ENCODE measurements around the gene RNF113B.

RNF113B gene

GRCh38 chr13:98204546-98204945 lies 27.5 kb upstream of the RNF113B start:
- TF ChIP-seq ZFX (IDR thresholded peaks at IDR 0.05; ENCODE audit: borderline replicate concordance), result no peak
- no peak for TF ChIP-seq CTCF (IDR thresholded peaks at IDR 0.05)
- no peak overlapping the region for H3K27ac ChIP-seq

DNA sequence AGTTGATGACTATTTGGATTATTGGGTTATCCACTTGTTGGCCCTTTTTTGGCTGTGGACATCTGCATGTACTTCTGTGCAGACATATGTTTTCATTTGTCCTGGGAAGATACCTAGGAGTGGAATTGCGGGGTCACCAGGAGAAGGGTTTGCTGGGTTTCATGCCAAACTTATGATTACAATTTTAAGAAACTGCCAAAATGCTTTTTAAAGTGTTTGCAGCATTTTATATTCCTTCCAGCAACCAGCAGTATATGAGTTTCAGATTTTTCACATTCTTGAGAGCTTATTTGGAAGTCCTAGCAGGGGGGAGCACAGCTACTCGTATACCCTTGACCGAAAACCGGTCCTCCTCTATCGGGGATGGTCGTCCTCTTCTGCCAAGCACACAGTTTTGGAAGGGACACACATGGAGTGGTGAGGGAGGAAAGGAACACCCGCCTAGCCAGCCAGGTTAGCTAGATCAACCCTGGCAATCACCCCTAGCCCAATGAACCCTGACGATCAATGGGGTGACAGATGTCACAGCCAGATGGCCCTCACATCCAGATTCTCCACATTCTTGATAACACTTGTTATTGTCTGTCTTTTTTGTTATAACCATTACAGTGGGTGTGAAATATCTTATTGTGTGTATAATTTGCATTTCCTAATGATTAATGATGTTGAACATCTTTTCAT lies 26.7 kb upstream of the RNF113B start:
- TF ChIP-seq CTCF (IDR thresholded peaks at IDR 0.05), result no peak
- no peak for TF ChIP-seq ZFX (IDR thresholded peaks at IDR 0.05; ENCODE audit: borderline replicate concordance)
- no peak overlapping the region for H3K27ac ChIP-seq

DNA sequence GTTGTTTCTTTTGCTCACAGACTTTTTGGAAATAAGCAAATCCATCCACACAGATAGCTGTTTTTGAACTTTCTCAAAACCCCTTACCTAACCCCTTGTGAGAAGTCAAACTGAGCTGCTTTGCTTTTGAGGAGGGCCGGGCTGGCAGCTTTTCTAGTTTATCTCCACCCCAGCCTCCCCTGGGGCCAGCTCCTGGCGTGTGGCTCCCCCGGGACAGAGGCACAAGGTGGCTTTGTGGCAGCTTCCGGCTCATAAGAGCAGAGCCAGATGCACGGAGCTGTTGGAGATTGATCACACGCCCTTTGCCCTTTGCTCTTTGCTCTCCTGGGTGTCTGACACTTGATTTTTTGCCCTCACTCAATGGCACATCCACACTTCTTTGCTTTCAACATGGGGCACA lies 24.9 kb upstream of the RNF113B start:
- no peak overlapping the region for H3K27ac ChIP-seq

DNA sequence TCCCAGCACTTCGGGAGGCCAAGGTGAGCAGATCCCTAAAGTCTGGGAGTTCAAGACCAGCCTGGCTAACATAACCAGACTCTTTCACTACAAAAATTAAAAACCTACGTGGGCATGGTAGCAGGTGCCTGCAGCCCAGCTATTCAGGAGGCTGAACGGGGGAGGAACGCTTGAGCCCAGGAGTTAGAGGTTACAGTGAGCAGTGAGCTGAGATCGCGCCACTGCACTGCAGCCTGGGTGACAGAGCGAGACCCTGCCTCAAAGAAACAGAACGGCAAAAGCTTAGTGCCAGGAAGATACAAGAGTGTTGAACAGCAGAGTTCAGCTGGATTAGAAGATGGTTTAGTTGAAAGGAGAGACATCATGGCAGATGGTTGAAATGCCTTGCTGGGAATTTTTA lies 24.1 kb upstream of the RNF113B start:
- H3K27ac ChIP-seq, result no peak overlapping the region
- TF ChIP-seq ZFX (IDR thresholded peaks at IDR 0.05; ENCODE audit: borderline replicate concordance) (no peak), CTCF (IDR thresholded peaks at IDR 0.05) (no peak)

More for the DNA sequence above, 24.9 kb upstream of the RNF113B start:
- TF ChIP-seq ZFX (IDR thresholded peaks at IDR 0.05; ENCODE audit: borderline replicate concordance) (no peak), CTCF (IDR thresholded peaks at IDR 0.05) (no peak)

- H3K27ac ChIP-seq, result no peak overlapping the region
- TF ChIP-seq CTCF (IDR thresholded peaks at IDR 0.05), result no peak
Observed at GRCh38 chr13:98200211-98200878, 23.3 kb upstream of the RNF113B start.

GRCh38 chr13:98199480-98199879 lies 22.4 kb upstream of the RNF113B start:
- no peak for TF ChIP-seq CTCF (IDR thresholded peaks at IDR 0.05)
- TF ChIP-seq ZFX (IDR thresholded peaks at IDR 0.05; ENCODE audit: borderline replicate concordance), result no peak
- no peak overlapping the region for H3K27ac ChIP-seq

DNA sequence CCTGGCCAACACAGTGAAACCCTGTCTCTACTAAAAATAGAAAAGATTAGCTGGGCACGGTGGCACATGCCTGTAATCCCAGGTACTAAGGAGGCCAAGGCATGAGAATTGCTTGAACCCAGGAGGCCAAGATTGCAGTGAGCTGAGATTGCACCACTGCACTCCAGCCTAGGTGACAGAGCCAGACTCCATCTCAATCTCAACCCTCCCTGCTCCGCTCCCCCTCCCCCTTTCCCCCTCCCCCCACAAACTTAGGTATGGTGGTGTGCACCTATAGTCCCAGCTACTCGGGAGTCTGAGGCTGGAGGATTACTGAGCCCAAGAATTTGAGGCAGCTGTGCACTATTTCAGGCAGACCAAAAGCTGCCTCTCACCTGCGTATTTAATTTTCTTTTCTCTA lies 21.6 kb upstream of the RNF113B start:
- TF ChIP-seq CTCF (IDR thresholded peaks at IDR 0.05) (no peak), ZFX (IDR thresholded peaks at IDR 0.05; ENCODE audit: borderline replicate concordance) (no peak)
- no peak overlapping the region for H3K27ac ChIP-seq
